Measurements from ENCODE around the gene ZBTB34. TPM values are rescaled to one million over a fixed set of nuclear protein-coding genes. Genes with fewer than 3 reads are reported as not detected.

ZBTB34 gene
- total RNA-seq, 1 experiment from 2014 or later, result 1.6 TPM

GRCh38 chr9:126834672-126835071 is 25.8 kb upstream of the ZBTB34 start:
- no peak overlapping the region for H2AFZ ChIP-seq (ENCODE audit: low read length)
- H3K9me2 ChIP-seq (replicated peaks; ENCODE audit: low read length), result no peaks in the 10 kb centered on the region
- CTCF ChIA-PET, result no interaction called here
- no peaks in the 10 kb centered on the region for H3K9me3 ChIP-seq (ENCODE audit: low read length)
- H3K4me3 ChIP-seq (ENCODE audit: low read length), result no peak overlapping the region
- POLR2A ChIA-PET (ENCODE audit: unreplicated experiment), result no interaction called here
- H4K20me1 ChIP-seq (ENCODE audit: low read length), result no peaks in the 10 kb centered on the region
- DNase-seq, result no peak
- H3K9ac ChIP-seq (ENCODE audit: low read length), result no peak overlapping the region
- H3K4me2 ChIP-seq (ENCODE audit: low read length), result no peak overlapping the region
- no TSS peak for BruUV-seq (replicated peaks)
- no peak for ATAC-seq
- no peak for TF ChIP-seq EZH2 (IDR thresholded peaks at IDR 0.05; ENCODE audit: low read length, unreplicated experiment)
- TF ChIP-seq EZH2phosphoT487 (IDR thresholded peaks at IDR 0.05; ENCODE audit: borderline replicate concordance, low read length), result no peak
- TF ChIP-seq CTCF (conservative IDR thresholded peaks at IDR 0.05; ENCODE audit: low read depth, low read length), result no peak
- H3K27ac ChIP-seq (ENCODE audit: low read length), result no peak overlapping the region
- peaks cover 14% of the 10 kb centered on the region; the same call in 1 of the 2 replicates for H3K36me3 ChIP-seq (ENCODE audit: low read depth, low read length)
- H3K79me2 ChIP-seq (ENCODE audit: low read length), result peaks cover 11% of the 10 kb centered on the region; the same call in 1 of the 2 replicates
- H3F3A ChIP-seq (ENCODE audit: low read length, unreplicated experiment), result no peaks in the 10 kb centered on the region
- no peaks in the 10 kb centered on the region for H3K27me3 ChIP-seq (ENCODE audit: low read length)
- intact Hi-C loops (cut with micrococcal nuclease), result no loop called here
- H3K4me1 ChIP-seq (ENCODE audit: insufficient read depth, low read length), result no peaks in the 10 kb centered on the region; the same call in 1 of the 2 replicates

- H3K79me2 ChIP-seq (ENCODE audit: low read length), result peaks cover 11% of the 10 kb centered on the region; the same call in 1 of the 2 replicates
- no peak overlapping the region for H3K4me2 ChIP-seq (ENCODE audit: low read length)
- H3F3A ChIP-seq (ENCODE audit: low read length, unreplicated experiment), result no peaks in the 10 kb centered on the region
- no peaks in the 10 kb centered on the region for H3K9me3 ChIP-seq (ENCODE audit: low read length)
- BruUV-seq (replicated peaks), result no TSS peak
- intact Hi-C loops (cut with micrococcal nuclease), result no loop called here
- no peak overlapping the region for H3K27ac ChIP-seq (ENCODE audit: low read length)
- no peaks in the 10 kb centered on the region; the same call in 1 of the 2 replicates for H3K4me1 ChIP-seq (ENCODE audit: insufficient read depth, low read length)
- DNase-seq, result no peak
- TF ChIP-seq EZH2phosphoT487 (IDR thresholded peaks at IDR 0.05; ENCODE audit: borderline replicate concordance, low read length) (no peak), CTCF (conservative IDR thresholded peaks at IDR 0.05; ENCODE audit: low read depth, low read length) (no peak), EZH2 (IDR thresholded peaks at IDR 0.05; ENCODE audit: low read length, unreplicated experiment) (no peak)
- ChIA-PET CTCF (no interaction called here), POLR2A (ENCODE audit: unreplicated experiment) (no interaction called here)
- no peak overlapping the region for H3K9ac ChIP-seq (ENCODE audit: low read length)
- no peak overlapping the region for H2AFZ ChIP-seq (ENCODE audit: low read length)
- H3K9me2 ChIP-seq (replicated peaks; ENCODE audit: low read length), result no peaks in the 10 kb centered on the region
- no peaks in the 10 kb centered on the region for H4K20me1 ChIP-seq (ENCODE audit: low read length)
- peaks cover 14% of the 10 kb centered on the region; the same call in 1 of the 2 replicates for H3K36me3 ChIP-seq (ENCODE audit: low read depth, low read length)
- no peaks in the 10 kb centered on the region for H3K27me3 ChIP-seq (ENCODE audit: low read length)
- no peak for ATAC-seq
- no peak overlapping the region for H3K4me3 ChIP-seq (ENCODE audit: low read length)
Measured at GRCh38 chr9:126836216-126836615, 24.2 kb upstream of the ZBTB34 start.

- intact Hi-C loops (cut with micrococcal nuclease), result no loop called here
- Histone ChIP-seq H3K79me2 (ENCODE audit: low read length) (peaks cover 11% of the 10 kb centered on the region; the same call in 1 of the 2 replicates), H4K20me1 (ENCODE audit: low read length) (no peaks in the 10 kb centered on the region), H3K4me2 (ENCODE audit: low read length) (no peak overlapping the region), H3K9me3 (ENCODE audit: low read length) (no peaks in the 10 kb centered on the region), H3K4me1 (ENCODE audit: insufficient read depth, low read length) (peaks cover under 1% of the 10 kb centered on the region), H3K36me3 (ENCODE audit: low read depth, low read length) (peaks cover 8% of the 10 kb centered on the region; the same call in 1 of the 2 replicates), H3K27ac (ENCODE audit: low read length) (no peak overlapping the region), H3K4me3 (ENCODE audit: low read length) (no peak overlapping the region), H3K9me2 (replicated peaks; ENCODE audit: low read length) (no peaks in the 10 kb centered on the region), H3K9ac (ENCODE audit: low read length) (no peak overlapping the region), H3K27me3 (ENCODE audit: low read length) (no peaks in the 10 kb centered on the region), H2AFZ (ENCODE audit: low read length) (no peak overlapping the region), H3F3A (ENCODE audit: low read length, unreplicated experiment) (no peaks in the 10 kb centered on the region)
- ATAC-seq (no peak), DNase-seq (no peak)
- CTCF ChIA-PET, result no interaction called here
- TF ChIP-seq EZH2phosphoT487 (IDR thresholded peaks at IDR 0.05; ENCODE audit: borderline replicate concordance, low read length), result no peak
- no peak for TF ChIP-seq EZH2 (IDR thresholded peaks at IDR 0.05; ENCODE audit: low read length, unreplicated experiment)
- no peak for TF ChIP-seq CTCF (conservative IDR thresholded peaks at IDR 0.05; ENCODE audit: low read depth, low read length)
- POLR2A ChIA-PET (ENCODE audit: unreplicated experiment), result no interaction called here
- BruUV-seq (replicated peaks), result no TSS peak
Measured at GRCh38 chr9:126838055-126838811, 22.2 kb upstream of the ZBTB34 start.

Data from PC-3 (cell line).